D341Med (cell line): ENCODE data around the gene SCML2.
"Not testable (repeated sequence)": the region's sequence is repeated elsewhere in the genome, so short reads cannot be mapped to it uniquely, and the experiment has no call there.

Source experiments
- DNase-seq: peaks from one replicate; pipeline ENCODE4 v3.0.0; 2012; ENCODE audit warnings: low spot score

The SCML2 gene

GRCh38 chrX:18354369-18355223 is at the start of gene SCML2:
TSS of gene SCML2 (minus strand) at chrX:18354688. CDS start at chrX:18334071, 20,617 bp downstream.
- peak; percentile 84 for DNase-seq

GRCh38 chrX:18401848-18402213 is 47.3 kb upstream of the SCML2 start:
- no peak for DNase-seq

GRCh38 chrX:18394477-18394876 is 40.0 kb upstream of the SCML2 start:
- DNase-seq = no peak

- peak; percentile 37 for DNase-seq
Measured at GRCh38 chrX:18390941-18391538, 36.6 kb upstream of the SCML2 start.

GRCh38 chrX:18389966-18390365 is 35.5 kb upstream of the SCML2 start:
- DNase-seq = no peak

- peak; percentile 64 for DNase-seq
Measured at GRCh38 chrX:18377796-18378195, 23.3 kb upstream of the SCML2 start.

GRCh38 chrX:18375131-18375805 is 20.8 kb upstream of the SCML2 start:
- not testable (repeated sequence) for DNase-seq

- not testable (repeated sequence) for DNase-seq
Measured at GRCh38 chrX:18369096-18369495, 14.6 kb upstream of the SCML2 start.

GRCh38 chrX:18368402-18368801 is 13.9 kb upstream of the SCML2 start:
- no peak for DNase-seq

GRCh38 chrX:18360867-18361266 is 6.4 kb upstream of the SCML2 start:
- no peak for DNase-seq

GRCh38 chrX:18353931-18354368 is 538 bp downstream of the SCML2 start:
- peak; percentile 79 for DNase-seq

- no peak for DNase-seq
Measured at GRCh38 chrX:18351784-18352183, 2.7 kb downstream of the SCML2 start.

- no peak for DNase-seq
Measured at GRCh38 chrX:18348047-18348446, 6.4 kb downstream of the SCML2 start.

GRCh38 chrX:18309401-18309800 is 45.1 kb downstream of the SCML2 start:
- no peak for DNase-seq

GRCh38 chrX:18297251-18297650 is 57.2 kb downstream of the SCML2 start:
- no peak for DNase-seq

GRCh38 chrX:18294893-18295292 is 59.6 kb downstream of the SCML2 start:
- no peak for DNase-seq

GRCh38 chrX:18291006-18291545 is 63.4 kb downstream of the SCML2 start:
- no peak for DNase-seq

GRCh38 chrX:18290200-18290599 is 64.3 kb downstream of the SCML2 start:
- no peak for DNase-seq

GRCh38 chrX:18288716-18289115 is 65.8 kb downstream of the SCML2 start:
- DNase-seq = no peak

- no peak for DNase-seq
Measured at GRCh38 chrX:18286322-18286831, 68.1 kb downstream of the SCML2 start.

GRCh38 chrX:18278449-18278848 is 76.0 kb downstream of the SCML2 start:
- DNase-seq = peak; percentile 17

GRCh38 chrX:18272222-18272621 is 82.3 kb downstream of the SCML2 start:
- DNase-seq = no peak
